Dedifferentiated amniotic fluid mesenchymal stem cell (primary cell): Measurements from ENCODE around the gene MYADML2.

Experiments used
- DNase-seq: peaks from one replicate; pipeline ENCODE4 v3.0.0-alpha.2; 2016; ENCODE audit errors: extremely low spot score

Gene MYADML2

GRCh38 chr17:81939218-81939617 lies 7.8 kb downstream of the MYADML2 start:
- no peak for DNase-seq

DNA sequence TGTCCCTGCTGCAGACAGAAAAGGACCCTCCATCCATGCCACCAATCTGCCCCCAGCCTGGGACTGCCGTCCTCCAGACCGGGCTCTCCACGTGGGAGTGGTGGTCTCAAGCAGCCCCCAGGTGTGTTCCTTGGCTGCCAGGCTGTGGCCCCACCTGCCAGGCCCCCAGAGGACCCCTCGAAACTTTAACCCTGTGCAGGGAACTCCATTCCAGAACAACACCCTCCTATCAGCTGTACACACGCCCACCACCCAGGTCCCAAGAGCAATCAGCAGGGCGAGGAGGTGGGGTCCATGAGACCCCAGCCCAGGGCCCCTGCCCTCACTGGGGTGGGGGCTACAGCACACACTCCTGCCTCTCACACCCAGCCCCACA lies 11.3 kb downstream of the MYADML2 start:
- no peak for DNase-seq

DNA sequence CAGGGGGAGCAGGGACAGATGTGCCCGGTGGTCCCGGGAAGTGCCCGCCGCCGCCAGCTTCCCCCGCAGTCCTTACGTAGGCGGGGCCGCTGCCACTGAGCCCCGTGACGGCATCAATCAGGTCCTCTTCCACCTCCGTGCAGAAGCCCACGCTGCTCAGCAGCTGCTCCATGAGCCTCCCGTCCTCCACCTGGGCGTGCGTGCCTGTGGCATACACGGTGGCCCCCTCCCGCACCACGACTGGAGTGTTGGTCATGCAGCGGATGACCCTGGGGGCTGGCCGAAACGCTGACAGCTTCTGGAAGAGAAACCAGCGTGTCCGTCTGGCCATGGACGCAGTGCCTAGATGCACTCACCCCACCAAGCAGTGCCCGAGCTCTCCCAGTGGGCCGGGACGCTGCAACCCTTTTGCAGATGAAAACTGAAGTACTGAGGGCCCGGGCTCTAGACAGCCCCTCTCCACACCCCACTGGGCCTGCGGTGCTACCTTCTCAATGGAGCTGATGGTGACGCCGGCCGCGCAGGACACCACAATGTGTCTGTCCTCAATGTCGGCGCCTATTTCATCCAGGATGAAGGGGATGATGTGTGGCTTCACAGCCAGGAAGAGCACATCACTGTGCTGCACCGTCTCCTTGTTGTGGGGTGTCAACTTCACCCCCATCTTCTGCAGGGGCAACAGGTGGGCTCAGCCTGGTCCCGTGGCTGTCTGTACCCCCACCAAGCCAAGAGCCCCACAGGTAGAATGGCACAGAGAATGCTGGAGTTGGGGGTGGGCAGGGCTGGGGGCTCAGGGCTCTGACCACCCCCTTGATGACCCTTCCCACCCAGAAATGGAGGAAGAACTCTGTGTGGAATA lies 12.0 kb downstream of the MYADML2 start:
- no peak for DNase-seq

- no peak for DNase-seq
Observed at GRCh38 chr17:81934098-81934757, 12.8 kb downstream of the MYADML2 start.

DNA sequence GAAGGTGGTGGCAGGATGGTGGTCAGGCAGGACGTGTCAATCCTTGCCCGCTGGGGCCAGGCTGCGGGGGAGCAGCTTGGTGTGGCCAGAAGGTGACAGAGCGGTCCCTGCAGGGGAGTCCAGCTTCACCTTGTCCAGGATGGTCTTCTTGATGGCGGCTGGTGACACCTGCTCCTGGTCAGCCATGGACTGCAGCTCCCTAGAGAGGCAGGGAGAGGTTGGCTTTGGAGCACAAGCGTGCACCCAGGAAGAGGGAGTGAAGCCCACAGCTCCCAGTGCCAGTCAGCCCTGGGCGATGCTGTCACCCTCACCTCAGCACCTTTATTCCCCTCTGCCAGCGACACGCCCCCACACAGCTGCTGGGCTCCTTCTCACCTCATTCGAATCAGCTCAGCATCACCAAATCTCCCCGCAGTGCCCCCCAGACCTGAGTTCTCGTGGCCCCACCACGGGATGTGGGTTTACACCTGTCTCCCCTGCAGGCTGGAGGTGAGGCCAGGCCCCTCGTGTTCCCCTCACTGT lies 13.8 kb downstream of the MYADML2 start:
- no peak for DNase-seq

DNA sequence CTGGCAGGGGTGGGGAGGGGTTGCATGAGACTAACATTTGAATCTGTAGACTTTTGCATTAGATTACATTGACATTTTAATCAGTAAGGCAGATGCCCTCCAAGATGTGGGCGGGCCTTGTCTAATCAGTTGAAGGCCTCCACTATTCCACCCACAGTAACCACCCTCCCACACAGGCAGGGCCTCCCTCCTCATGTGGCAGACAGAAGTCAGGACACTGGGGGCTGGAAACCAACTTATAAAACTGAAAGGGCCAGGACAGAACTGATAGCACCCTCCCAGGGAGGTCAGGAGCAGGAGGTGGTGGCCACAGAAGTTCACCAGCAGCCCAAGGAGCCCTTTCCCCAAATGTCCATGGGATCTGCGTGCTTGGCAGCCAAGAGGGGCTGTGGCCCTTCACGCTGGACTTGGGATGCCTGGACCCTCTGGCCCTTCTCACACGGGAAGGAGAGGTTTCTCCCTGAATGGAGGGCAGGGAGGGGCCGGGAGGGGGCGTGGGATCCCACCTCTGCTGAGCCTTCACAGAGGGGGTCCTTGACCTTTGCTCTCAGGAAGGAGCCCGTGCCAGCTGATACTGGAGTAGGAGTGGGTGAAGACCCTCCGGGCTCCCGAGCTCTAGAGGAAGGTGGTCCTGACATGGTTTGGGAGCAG lies 14.6 kb downstream of the MYADML2 start:
- DNase-seq: no peak

GRCh38 chr17:81931557-81932332 lies 15.3 kb downstream of the MYADML2 start:
- DNase-seq: no peak

- DNase-seq: no peak
Observed at GRCh38 chr17:81931189-81931556, 15.9 kb downstream of the MYADML2 start.

- DNase-seq: no peak
Observed at GRCh38 chr17:81930142-81931125, 16.6 kb downstream of the MYADML2 start.

DNA sequence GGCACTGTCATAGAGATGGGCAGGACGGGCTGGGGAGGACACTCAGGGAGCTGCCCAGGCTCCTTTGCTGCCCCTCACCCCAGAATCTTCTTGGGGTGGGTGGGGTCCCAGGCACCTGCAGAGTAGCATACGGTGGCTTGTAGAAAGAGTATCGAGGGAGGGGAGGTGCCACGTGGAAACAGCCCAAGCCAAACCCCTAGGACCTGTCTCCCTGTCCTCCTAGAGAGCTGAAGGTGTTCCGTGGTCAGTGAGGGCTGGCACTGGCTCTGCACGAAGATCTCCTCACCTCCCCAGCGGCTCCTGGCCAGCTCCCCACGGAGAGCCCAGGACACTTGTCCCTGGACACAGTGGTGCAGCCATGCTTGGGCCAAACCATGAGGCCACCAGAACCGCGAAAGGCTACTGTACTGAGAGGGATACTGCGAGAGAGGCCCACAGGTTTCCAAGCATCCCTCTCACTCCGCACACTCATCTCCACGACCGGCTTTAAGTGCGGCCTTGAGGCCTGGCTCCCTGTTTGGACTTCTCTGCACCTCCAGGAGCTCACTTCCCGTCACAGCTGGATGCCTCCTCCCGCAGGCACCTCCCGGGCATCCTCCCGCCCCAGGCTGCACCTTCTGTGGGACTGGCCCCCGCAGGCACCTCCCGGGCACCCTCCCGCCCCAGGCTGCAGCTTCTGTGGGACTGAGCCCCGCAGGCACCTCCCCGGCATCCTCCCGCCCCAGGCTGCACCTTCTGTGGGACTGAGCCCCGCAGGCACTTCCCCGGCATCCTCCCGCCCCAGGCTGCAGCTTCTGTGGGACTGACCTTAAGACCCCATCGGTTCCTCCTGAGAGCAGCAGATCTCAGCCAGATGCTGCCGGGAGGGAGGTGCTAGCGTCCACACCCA lies 17.5 kb downstream of the MYADML2 start:
- no peak for DNase-seq

GRCh38 chr17:81928544-81929252 lies 18.3 kb downstream of the MYADML2 start:
- no peak for DNase-seq

DNA sequence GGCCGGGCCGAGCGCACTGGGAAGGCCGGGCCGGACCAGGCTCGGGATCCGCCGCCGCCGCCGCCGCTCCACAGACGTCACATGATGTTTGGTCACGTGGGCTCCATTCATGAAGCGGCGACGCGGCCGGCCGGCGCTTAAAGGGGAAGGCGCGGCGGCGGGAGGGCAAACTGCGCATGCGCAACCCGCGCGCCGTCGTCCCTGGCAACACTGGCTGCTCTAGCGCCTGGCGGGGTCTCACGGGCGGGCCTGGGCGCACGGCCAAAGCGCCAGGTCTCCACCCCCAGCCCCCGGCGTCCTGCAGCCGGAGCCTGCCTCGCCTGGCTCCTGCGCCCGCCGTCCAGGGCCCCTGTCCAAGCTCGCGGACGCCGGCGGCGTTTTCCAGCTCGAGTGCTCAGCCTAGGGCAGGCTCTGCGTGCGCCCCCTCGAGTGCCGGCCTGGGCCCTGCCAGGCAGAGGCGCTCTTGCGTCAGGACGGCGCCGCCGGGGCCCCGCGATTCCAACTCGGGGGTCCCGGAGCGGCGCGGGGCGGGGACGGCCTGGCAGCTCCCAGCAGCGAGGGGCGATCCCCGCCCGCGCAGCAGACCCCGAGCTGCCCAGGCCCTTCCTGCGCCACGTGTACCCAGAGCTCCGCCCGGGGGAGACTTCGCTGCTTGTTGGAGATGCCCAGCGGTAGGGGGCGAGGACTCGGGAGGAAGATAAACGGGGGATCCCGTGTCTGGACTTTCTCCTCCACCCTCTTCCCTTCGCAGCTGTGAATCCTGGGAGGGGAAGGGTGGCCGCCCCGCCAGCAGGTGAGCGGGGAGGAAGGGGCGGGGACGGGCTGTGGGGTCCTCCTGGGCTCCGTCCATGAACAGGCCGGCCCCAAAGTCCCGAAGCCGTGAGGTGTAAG lies 19.1 kb downstream of the MYADML2 start, which contains the start of gene MAFG:
Gene MAFG (minus strand): TSS at position 83 of the 891 bp plus-strand sequence. CDS start 4,550 bp downstream, outside the sequence.
- peak; percentile 87 for DNase-seq

DNA sequence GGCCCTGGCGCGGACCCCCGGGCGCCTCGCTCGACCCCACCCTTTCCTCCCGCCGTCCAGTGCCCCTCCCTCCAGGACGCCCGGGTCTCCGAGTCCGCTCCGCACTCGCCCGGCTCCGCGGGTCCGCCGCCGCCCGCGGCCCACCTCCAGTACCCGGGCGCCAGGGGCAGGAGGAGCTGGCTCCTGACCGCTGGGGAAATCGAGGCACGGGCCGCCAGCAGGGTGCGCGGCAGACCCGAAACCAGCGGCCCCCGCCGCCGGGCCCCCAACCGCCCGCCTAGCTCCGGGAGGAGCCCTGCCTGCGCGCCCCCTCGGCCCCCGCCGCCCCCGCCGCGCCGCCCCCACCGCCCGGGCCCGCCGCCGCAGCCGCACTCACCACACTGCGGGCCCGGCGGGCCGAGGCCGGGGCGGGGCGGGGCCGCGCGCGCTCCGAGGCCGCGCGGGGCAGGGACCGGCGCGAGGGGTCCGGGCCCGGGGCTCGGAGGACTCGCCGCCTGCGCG lies 19.8 kb downstream of the MYADML2 start:
- DNase-seq: no peak

GRCh38 chr17:81926451-81927151 lies 20.4 kb downstream of the MYADML2 start:
- peak; percentile 68 for DNase-seq

DNA sequence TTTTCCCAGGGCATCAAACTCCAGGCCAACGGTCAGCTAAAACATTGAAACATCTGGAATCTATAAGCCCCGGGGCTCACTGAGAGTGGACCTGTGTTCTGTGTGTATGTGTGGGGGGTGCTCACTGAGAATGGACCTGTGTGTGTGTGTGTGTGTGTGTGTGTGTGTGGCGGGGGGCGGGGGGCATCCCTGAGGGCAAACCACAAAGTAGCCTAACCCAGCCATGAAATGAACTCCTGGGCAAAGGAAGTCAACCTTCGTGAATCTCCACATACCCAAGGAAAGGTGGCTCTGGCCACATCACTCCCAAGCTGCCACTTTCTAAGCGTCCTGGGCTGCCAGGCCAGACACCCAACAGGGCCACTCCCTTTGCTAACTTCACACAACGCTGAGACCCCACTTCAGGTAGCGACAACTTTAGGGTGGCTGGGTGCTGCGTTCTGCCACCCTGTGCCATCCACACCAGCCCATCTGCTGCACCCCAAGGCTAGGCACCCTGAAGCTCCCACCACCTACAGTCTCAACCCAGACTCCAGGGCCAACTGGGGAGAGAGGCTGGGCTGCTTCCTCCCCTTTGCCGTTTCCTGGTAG lies 21.1 kb downstream of the MYADML2 start:
- no peak for DNase-seq
